Naive B cell (primary cell): ENCODE results near the gene SHMT1. TPM values are rescaled to one million over a fixed set of nuclear protein-coding genes. Genes with fewer than 3 reads are reported as not detected.
A peak's percentile ranks its signal among the peaks of the same experiment; 100 is the strongest.
"Not testable (repeated sequence)": the region's sequence is repeated elsewhere in the genome, so short reads cannot be mapped to it uniquely, and the experiment has no call there.

Source experiments
- ATAC-seq, 2 donors: fragments of 150-1000 bp; cut with Tn5 transposase; 2 replicates each; pipeline ENCODE4 v1.10.0; 2021; ENCODE audit warnings: low read depth in 2 of 2, mild to moderate bottlenecking in 2 of 2, moderate library complexity in 2 of 2
- DNase-seq: peaks from one replicate; pipeline ENCODE4 v3.0.0; 2022
- H3K27ac Mint-ChIP-seq, 6 donors: one replicate each; pipeline ENCODE4 v1.8.0; 2020 to 2022; ENCODE audit warnings: mild to moderate bottlenecking in 6 of 6, mixed read lengths in 6 of 6, moderate library complexity in 5 of 6, inconsistent platforms in 2 of 6
- H3K27me3 Mint-ChIP-seq, 3 donors: one replicate each; pipeline ENCODE4 v1.8.0; 2021 to 2022; ENCODE audit warnings: mixed read lengths in 3 of 3, mild to moderate bottlenecking in 1 of 3
- H3K36me3 Mint-ChIP-seq, 2 donors: one replicate each; pipeline ENCODE4 v1.8.0; 2020 to 2022; ENCODE audit warnings: mixed read lengths in 2 of 2, inconsistent platforms in 1 of 2, mild to moderate bottlenecking in 1 of 2
- H3K4me1 Mint-ChIP-seq, 3 donors: one replicate each; pipeline ENCODE4 v1.8.0; 2020 to 2022; ENCODE audit warnings: mixed read lengths in 3 of 3, inconsistent platforms in 1 of 3, mild to moderate bottlenecking in 1 of 3, moderate library complexity in 1 of 3
- H3K4me3 Mint-ChIP-seq, 8 donors: one replicate each; pipeline ENCODE4 v1.8.0; 2020 to 2022; ENCODE audit warnings: mild to moderate bottlenecking in 8 of 8, mixed read lengths in 8 of 8, moderate library complexity in 8 of 8, inconsistent platforms in 2 of 8
- H3K9me3 Mint-ChIP-seq, 7 donors: one replicate each; pipeline ENCODE4 v1.8.0; 2020 to 2022; ENCODE audit warnings: mixed read lengths in 7 of 7, mild to moderate bottlenecking in 5 of 7, inconsistent platforms in 2 of 7, moderate library complexity in 1 of 7
- polyA plus RNA-seq, 6 donors: library from polyadenylated mRNA; unstranded; fragments of 300-500 nt; fragmentation: Illumina TruSeq; gene quantifications; one replicate each; pipeline ENCODE4 v1.2.3, GENCODE V29; 2021; ENCODE audit warnings: low read depth in 6 of 6

The SHMT1 gene
- polyA plus RNA-seq, 6 donors from 2014 or later, result 9.1 to 18.0 (median 15.8) TPM

GRCh38 chr17:18318771-18319450, 44.4 kb downstream of the SHMT1 start:
- no peaks in the 10 kb centered on the region for H3K36me3 Mint-ChIP-seq
- peaks cover 49 to 74% (median 74%) of the 10 kb centered on the region in 3 donors for H3K4me1 Mint-ChIP-seq
- DNase-seq, result no peak
- H3K4me3 Mint-ChIP-seq, result peak overlapping the region in 4 of 8 donors; percentile 3 to 58 (median 38)
- H3K27ac Mint-ChIP-seq, result peak overlapping the region in 3 of 6 donors; percentile 41 to 70 (median 56)
- ATAC-seq, result no peak
- H3K27me3 Mint-ChIP-seq, result no peaks in the 10 kb centered on the region
- peaks cover 0 to 3% (median 0%) of the 10 kb centered on the region in 7 donors for H3K9me3 Mint-ChIP-seq

- ATAC-seq (no peak), DNase-seq (no peak)
- Mint-ChIP-seq H3K9me3 (peaks cover 0 to 3% (median 0%) of the 10 kb centered on the region in 7 donors), H3K27me3 (no peaks in the 10 kb centered on the region), H3K4me1 (peaks cover 57 to 82% (median 80%) of the 10 kb centered on the region in 3 donors), H3K36me3 (no peaks in the 10 kb centered on the region), H3K27ac (peak overlapping the region in 4 of 6 donors; percentile 38 to 95 (median 65)), H3K4me3 (peak overlapping the region in 6 of 8 donors; percentile 20 to 83 (median 52))
Observed at GRCh38 chr17:18318117-18318516, 45.2 kb downstream of the SHMT1 start.

GRCh38 chr17:18315961-18316360, 47.4 kb downstream of the SHMT1 start:
- Mint-ChIP-seq H3K4me3 (peak overlapping the region; percentile 83 to 100 (median 96)), H3K27me3 (no peaks in the 10 kb centered on the region), H3K36me3 (no peaks in the 10 kb centered on the region), H3K9me3 (peaks cover 0 to 3% (median 0%) of the 10 kb centered on the region in 7 donors), H3K4me1 (peaks cover 54 to 81% (median 80%) of the 10 kb centered on the region in 3 donors), H3K27ac (peak overlapping the region; percentile 95 to 100 (median 100))
- ATAC-seq, result no peak
- DNase-seq, result no peak

- ATAC-seq, result peak; percentile 40 to 43
- Mint-ChIP-seq H3K36me3 (no peaks in the 10 kb centered on the region), H3K4me3 (peak overlapping the region; percentile 83 to 100 (median 96)), H3K27ac (peak overlapping the region; percentile 95 to 100 (median 100)), H3K4me1 (peaks cover 50 to 79% (median 76%) of the 10 kb centered on the region in 3 donors), H3K9me3 (peaks cover 0 to 3% (median 0%) of the 10 kb centered on the region in 7 donors), H3K27me3 (no peaks in the 10 kb centered on the region)
- no peak for DNase-seq
Observed at GRCh38 chr17:18315562-18315922, 47.8 kb downstream of the SHMT1 start.

GRCh38 chr17:18314731-18315561, 48.4 kb downstream of the SHMT1 start, which contains the start of the genes SMCR8 and TOP3A:
Gene SMCR8 (plus strand): TSS chr17:18315293. CDS start chr17:18315790, 497 bp downstream.
Gene TOP3A (minus strand): TSS chr17:18314994. CDS start chr17:18314778, 216 bp downstream.
- no peaks in the 10 kb centered on the region for H3K36me3 Mint-ChIP-seq
- peaks cover 0 to 3% (median 0%) of the 10 kb centered on the region in 7 donors for H3K9me3 Mint-ChIP-seq
- ATAC-seq, result peak; percentile 85
- no peaks in the 10 kb centered on the region for H3K27me3 Mint-ChIP-seq
- peak within 1 kb of the TSS; percentile 95 to 100 (median 100) for H3K27ac Mint-ChIP-seq
- peak within 1 kb of the TSS; percentile 83 to 100 (median 96) for H3K4me3 Mint-ChIP-seq
- peaks cover 45 to 76% (median 70%) of the 10 kb centered on the region in 3 donors for H3K4me1 Mint-ChIP-seq
- peak; percentile 93 for DNase-seq

GRCh38 chr17:18314059-18314730, 49.2 kb downstream of the SHMT1 start:
- H3K9me3 Mint-ChIP-seq, result peaks cover 0 to 3% (median 0%) of the 10 kb centered on the region in 7 donors
- peaks cover 39 to 69% (median 63%) of the 10 kb centered on the region in 3 donors for H3K4me1 Mint-ChIP-seq
- H3K27me3 Mint-ChIP-seq, result no peaks in the 10 kb centered on the region
- peak overlapping the region; percentile 56 to 100 (median 100) for H3K27ac Mint-ChIP-seq
- DNase-seq (no peak), ATAC-seq (peak; percentile 4 to 8)
- peak overlapping the region; percentile 83 to 100 (median 96) for H3K4me3 Mint-ChIP-seq
- H3K36me3 Mint-ChIP-seq, result no peaks in the 10 kb centered on the region

GRCh38 chr17:18309202-18309601, 54.1 kb downstream of the SHMT1 start:
- DNase-seq, result no peak
- Mint-ChIP-seq H3K27ac (no peak overlapping the region), H3K4me3 (no peak overlapping the region), H3K4me1 (peaks cover 13 to 25% (median 25%) of the 10 kb centered on the region in 3 donors), H3K9me3 (no peaks in the 10 kb centered on the region), H3K36me3 (no peaks in the 10 kb centered on the region), H3K27me3 (no peaks in the 10 kb centered on the region)
- no peak for ATAC-seq

GRCh38 chr17:18303206-18303605, 60.1 kb downstream of the SHMT1 start:
- DNase-seq, H3K27me3 Mint-ChIP-seq, H3K4me3 Mint-ChIP-seq, H3K9me3 Mint-ChIP-seq, H3K4me1 Mint-ChIP-seq, ATAC-seq: not testable (repeated sequence)
- H3K27ac Mint-ChIP-seq, result peak overlapping the region in 1 of 6 donors; percentile 32
- peaks cover 0 to 16% of the 10 kb centered on the region in 2 donors for H3K36me3 Mint-ChIP-seq

GRCh38 chr17:18300725-18301480, 62.4 kb downstream of the SHMT1 start:
- ATAC-seq, result no peak
- Mint-ChIP-seq H3K4me3 (no peak overlapping the region), H3K27me3 (no peaks in the 10 kb centered on the region), H3K36me3 (peaks cover 0 to 16% of the 10 kb centered on the region in 2 donors), H3K27ac (peak overlapping the region in 1 of 6 donors; percentile 3), H3K4me1 (peaks cover 7 to 14% (median 13%) of the 10 kb centered on the region in 3 donors), H3K9me3 (no peaks in the 10 kb centered on the region)
- DNase-seq, result no peak

- not testable (repeated sequence) for H3K27me3 Mint-ChIP-seq, H3K4me3 Mint-ChIP-seq, H3K27ac Mint-ChIP-seq, ATAC-seq, H3K9me3 Mint-ChIP-seq, DNase-seq
- Mint-ChIP-seq H3K36me3 (peaks cover 0 to 16% of the 10 kb centered on the region in 2 donors), H3K4me1 (peaks cover 7 to 17% (median 16%) of the 10 kb centered on the region in 3 donors)
Observed at GRCh38 chr17:18298061-18298460, 65.3 kb downstream of the SHMT1 start.

- H3K4me1 Mint-ChIP-seq, result peaks cover 5 to 12% (median 12%) of the 10 kb centered on the region in 3 donors
- H3K36me3 Mint-ChIP-seq, result peaks cover 8 to 9% of the 10 kb centered on the region in 2 donors
- H3K27ac Mint-ChIP-seq, result peak overlapping the region in 2 of 6 donors; percentile 47 to 91
- H3K27me3 Mint-ChIP-seq, result no peaks in the 10 kb centered on the region
- ATAC-seq (no peak), DNase-seq (no peak)
- no peak overlapping the region for H3K4me3 Mint-ChIP-seq
- H3K9me3 Mint-ChIP-seq, result no peaks in the 10 kb centered on the region
Observed at GRCh38 chr17:18291718-18292540, 71.4 kb downstream of the SHMT1 start.

- Mint-ChIP-seq H3K9me3 (no peaks in the 10 kb centered on the region), H3K4me1 (no peaks in the 10 kb centered on the region), H3K36me3 (peaks cover 14 to 22% of the 10 kb centered on the region in 2 donors), H3K4me3 (peak overlapping the region in 1 of 8 donors; percentile 29), H3K27ac (no peak overlapping the region), H3K27me3 (no peaks in the 10 kb centered on the region)
- DNase-seq (no peak), ATAC-seq (no peak)
Observed at GRCh38 chr17:18285296-18285695, 78.1 kb downstream of the SHMT1 start.
